AG09319 (cell line): ENCODE measurements around the gene DHDDS.

ENCODE experiments used
- DNase-seq: peaks from one replicate; pipeline ENCODE4 v3.0.0-alpha.2; 2010; ENCODE audit warnings: low read depth; ENCODE audit errors: extremely low read depth
- CTCF ChIP-seq: IDR thresholded peaks from 2 replicates; pipeline ENCODE4 v1.5.1; 2011; ENCODE audit warnings: low read depth, mild to moderate bottlenecking, inconsistent platforms, low read length, moderate library complexity

Gene DHDDS

GRCh38 chr1:26476958-26477357, 44.8 kb downstream of the DHDDS start:
- DNase-seq: no peak
- no peak for TF ChIP-seq CTCF

DNA sequence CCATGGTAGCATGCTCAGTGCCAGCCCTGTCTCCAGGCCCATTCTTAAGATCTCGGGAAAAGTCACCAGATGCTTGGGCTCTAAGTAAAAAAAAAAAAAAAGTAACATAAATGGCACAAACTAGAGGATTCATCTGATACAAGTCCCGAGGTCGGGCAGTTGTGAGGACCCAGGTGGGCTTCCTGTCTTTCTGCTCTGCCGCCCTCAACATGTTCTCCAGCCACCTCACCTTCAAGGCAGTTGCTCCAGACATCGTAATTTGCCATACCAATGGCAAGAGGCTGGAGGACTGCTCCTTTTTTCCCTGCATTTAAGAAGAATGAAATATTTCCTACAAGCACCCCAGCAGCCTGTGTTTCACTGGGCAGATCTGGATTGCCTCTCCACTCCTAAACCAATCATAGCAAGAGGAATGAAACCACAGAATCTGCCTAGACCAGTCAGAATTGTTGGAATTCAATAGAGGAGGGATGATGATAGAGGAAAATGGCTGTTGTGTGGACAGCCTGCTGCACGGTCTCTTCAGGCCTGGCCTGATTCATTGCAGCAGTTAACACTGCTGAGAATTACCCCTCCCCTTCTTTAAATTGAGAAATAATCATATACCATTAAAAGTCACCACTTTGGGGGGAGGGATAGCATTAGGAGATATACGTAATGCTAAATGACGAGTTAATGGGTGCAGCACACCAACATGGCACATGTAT, 45.5 kb downstream of the DHDDS start:
- DNase-seq: no peak
- no peak for TF ChIP-seq CTCF

- TF ChIP-seq CTCF: no peak
- DNase-seq: no peak
Measured at GRCh38 chr1:26478159-26478558, 46.0 kb downstream of the DHDDS start.

GRCh38 chr1:26478988-26479387, 46.9 kb downstream of the DHDDS start:
- no peak for TF ChIP-seq CTCF
- no peak for DNase-seq

- DNase-seq: no peak
- TF ChIP-seq CTCF: no peak
Measured at GRCh38 chr1:26482921-26483320, 50.8 kb downstream of the DHDDS start.

DNA sequence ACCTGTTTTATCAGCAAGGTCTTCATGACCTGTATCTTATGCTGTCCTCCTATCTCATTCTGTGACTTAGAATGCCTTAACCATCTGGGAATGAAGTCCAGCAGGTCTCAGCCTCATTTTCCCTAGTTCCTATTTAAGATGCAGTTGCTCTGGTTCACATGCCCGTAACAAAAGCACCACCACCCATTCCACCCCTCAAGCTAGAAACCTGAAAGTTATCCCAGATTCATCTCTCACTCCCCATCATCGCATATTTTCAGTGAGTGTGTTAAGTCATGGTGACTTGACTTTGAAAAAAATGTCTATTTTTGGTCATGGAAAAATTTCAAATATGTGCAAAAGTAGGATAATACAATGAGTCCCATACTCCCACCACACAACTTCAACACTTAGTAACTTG, 51.9 kb downstream of the DHDDS start:
- TF ChIP-seq CTCF: no peak
- no peak for DNase-seq

- DNase-seq: no peak
- no peak for TF ChIP-seq CTCF
Measured at GRCh38 chr1:26490155-26490554, 58.0 kb downstream of the DHDDS start.
